T-helper 2 cell (primary cell): ENCODE results near the gene CTNNBL1.
"Not testable (repeated sequence)": the region's sequence is repeated elsewhere in the genome, so short reads cannot be mapped to it uniquely, and the experiment has no call there.

Experiments used
- DNase-seq, 5 experiments: peaks; one replicate each; pipeline versions ENCODE4 v3.0.0 to v3.0.0-alpha.2; 2012 to 2022
- total RNA-seq, 2 donors: gene quantifications; one replicate each; lab custom pipeline; 2026; lab: John Stamatoyannopoulos, UW

The CTNNBL1 gene
- total RNA-seq, result 25.3 to 31.4 reads per million in 2 donors

GRCh38 chr20:37693635-37694626 is at the start of gene CTNNBL1:
Gene CTNNBL1 (plus strand): TSS chr20:37694030. CDS start chr20:37694123, 93 bp downstream.
- DNase-seq, result peak; percentile 89 to 98 (median 93)

GRCh38 chr20:37644605-37645004 is 49.2 kb upstream of the CTNNBL1 start:
- no peak for DNase-seq

- DNase-seq, result no peak
Observed at GRCh38 chr20:37647946-37648345, 45.9 kb upstream of the CTNNBL1 start.

- DNase-seq, result no peak
Observed at GRCh38 chr20:37649017-37649416, 44.8 kb upstream of the CTNNBL1 start.

- DNase-seq, result no peak
Observed at GRCh38 chr20:37649676-37650370, 44.0 kb upstream of the CTNNBL1 start.

GRCh38 chr20:37650661-37651060 is 43.2 kb upstream of the CTNNBL1 start:
- DNase-seq, result no peak

GRCh38 chr20:37651932-37652331 is 41.9 kb upstream of the CTNNBL1 start:
- DNase-seq, result peak in 1 of 5 experiments; percentile 32

- no peak for DNase-seq
Observed at GRCh38 chr20:37656945-37657344, 36.9 kb upstream of the CTNNBL1 start.

- no peak for DNase-seq
Observed at GRCh38 chr20:37657924-37658804, 35.7 kb upstream of the CTNNBL1 start.

- no peak for DNase-seq
Observed at GRCh38 chr20:37661519-37661918, 32.3 kb upstream of the CTNNBL1 start.

GRCh38 chr20:37662308-37662707 is 31.5 kb upstream of the CTNNBL1 start:
- no peak for DNase-seq

- DNase-seq, result not testable (repeated sequence)
Observed at GRCh38 chr20:37664595-37664994, 29.2 kb upstream of the CTNNBL1 start.

- DNase-seq, result no peak
Observed at GRCh38 chr20:37668166-37668565, 25.7 kb upstream of the CTNNBL1 start.

- DNase-seq, result no peak
Observed at GRCh38 chr20:37669062-37669772, 24.6 kb upstream of the CTNNBL1 start.

- no peak for DNase-seq
Observed at GRCh38 chr20:37669773-37670236, 24.0 kb upstream of the CTNNBL1 start.

GRCh38 chr20:37670351-37670791 is 23.5 kb upstream of the CTNNBL1 start:
- DNase-seq, result no peak

- no peak for DNase-seq
Observed at GRCh38 chr20:37672143-37672542, 21.7 kb upstream of the CTNNBL1 start.

- no peak for DNase-seq
Observed at GRCh38 chr20:37673444-37673843, 20.4 kb upstream of the CTNNBL1 start.

- no peak for DNase-seq
Observed at GRCh38 chr20:37676440-37676839, 17.4 kb upstream of the CTNNBL1 start.

- no peak for DNase-seq
Observed at GRCh38 chr20:37677969-37678861, 15.6 kb upstream of the CTNNBL1 start.

- DNase-seq, result not testable (repeated sequence)
Observed at GRCh38 chr20:37679751-37680150, 14.1 kb upstream of the CTNNBL1 start.
